ENCODE results near the gene FOXP2. TPM values are rescaled to one million over a fixed set of nuclear protein-coding genes. Genes with fewer than 3 reads are reported as not detected.

Gene FOXP2
- total RNA-seq, 4 donors from 2014 or later: 42.3 to 83.7 (median 50.7) TPM

GRCh38 chr7:114688443-114689055 lies 273.9 kb downstream of the FOXP2 start:
- ATAC-seq: no peak
- no peaks in the 10 kb centered on the region for H3K9me3 ChIP-seq
- no peaks in the 10 kb centered on the region for H3K4me1 ChIP-seq
- peaks cover 0 to 18% of the 10 kb centered on the region in 2 donors for H3K36me3 ChIP-seq
- WGBS, 2 donors (ENCODE audit: low coverage in 1 of 2): 72% methylated on average over 2 of the region's 2 CpGs
- no peak overlapping the region for H3K4me3 ChIP-seq
- TF ChIP-seq POLR2AphosphoS5 (IDR thresholded peaks at IDR 0.05) (no peak), POLR2A (IDR thresholded peaks at IDR 0.05) (no peak), EP300 (IDR thresholded peaks at IDR 0.05) (no peak)
- TF ChIP-seq, protein P1, sequence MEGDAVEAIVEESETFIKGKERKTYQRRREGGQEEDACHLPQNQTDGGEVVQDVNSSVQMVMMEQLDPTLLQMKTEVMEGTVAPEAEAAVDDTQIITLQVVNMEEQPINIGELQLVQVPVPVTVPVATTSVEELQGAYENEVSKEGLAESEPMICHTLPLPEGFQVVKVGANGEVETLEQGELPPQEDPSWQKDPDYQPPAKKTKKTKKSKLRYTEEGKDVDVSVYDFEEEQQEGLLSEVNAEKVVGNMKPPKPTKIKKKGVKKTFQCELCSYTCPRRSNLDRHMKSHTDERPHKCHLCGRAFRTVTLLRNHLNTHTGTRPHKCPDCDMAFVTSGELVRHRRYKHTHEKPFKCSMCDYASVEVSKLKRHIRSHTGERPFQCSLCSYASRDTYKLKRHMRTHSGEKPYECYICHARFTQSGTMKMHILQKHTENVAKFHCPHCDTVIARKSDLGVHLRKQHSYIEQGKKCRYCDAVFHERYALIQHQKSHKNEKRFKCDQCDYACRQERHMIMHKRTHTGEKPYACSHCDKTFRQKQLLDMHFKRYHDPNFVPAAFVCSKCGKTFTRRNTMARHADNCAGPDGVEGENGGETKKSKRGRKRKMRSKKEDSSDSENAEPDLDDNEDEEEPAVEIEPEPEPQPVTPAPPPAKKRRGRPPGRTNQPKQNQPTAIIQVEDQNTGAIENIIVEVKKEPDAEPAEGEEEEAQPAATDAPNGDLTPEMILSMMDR (IDR thresholded peaks at IDR 0.05): no peak
- H3K27ac ChIP-seq: no peak overlapping the region
- H3K27me3 ChIP-seq: no peaks in the 10 kb centered on the region

GRCh38 chr7:114689406-114689805 lies 274.8 kb downstream of the FOXP2 start:
- ATAC-seq: no peak
- Histone ChIP-seq H3K4me3 (no peak overlapping the region), H3K4me1 (no peaks in the 10 kb centered on the region), H3K27me3 (no peaks in the 10 kb centered on the region), H3K36me3 (peaks cover 0 to 18% of the 10 kb centered on the region in 2 donors), H3K27ac (no peak overlapping the region), H3K9me3 (no peaks in the 10 kb centered on the region)
- TF ChIP-seq POLR2A (IDR thresholded peaks at IDR 0.05) (no peak), POLR2AphosphoS5 (IDR thresholded peaks at IDR 0.05) (no peak), EP300 (IDR thresholded peaks at IDR 0.05) (no peak)
- TF ChIP-seq, protein P1 (IDR thresholded peaks at IDR 0.05): no peak
- 78 to 83% methylated on average over 3 of the region's 3 CpGs for WGBS, 2 donors (ENCODE audit: low coverage in 1 of 2)

DNA sequence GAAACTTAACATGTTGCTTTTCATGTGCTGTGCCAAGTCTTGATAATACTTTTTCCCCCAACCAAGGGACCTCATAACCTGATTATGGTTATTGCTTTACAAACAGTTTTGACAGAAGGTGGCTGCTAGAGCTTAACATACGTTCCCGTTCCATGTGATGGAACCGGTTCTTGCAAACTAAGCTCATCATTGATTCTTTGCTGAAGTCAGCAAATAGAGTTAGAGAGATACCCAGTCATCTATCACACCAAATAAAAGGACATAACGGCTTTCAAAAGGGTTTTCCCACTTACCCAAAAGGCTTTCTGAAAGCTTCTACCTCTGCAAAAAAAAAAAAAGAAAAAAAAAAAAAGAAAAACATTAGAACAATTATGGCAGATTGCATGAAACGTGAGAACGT lies 277.0 kb downstream of the FOXP2 start:
- TF ChIP-seq, protein P1 (IDR thresholded peaks at IDR 0.05): no peak
- TF ChIP-seq EP300 (IDR thresholded peaks at IDR 0.05): no peak
- TF ChIP-seq POLR2AphosphoS5 (IDR thresholded peaks at IDR 0.05): no peak
- no peak for TF ChIP-seq POLR2A (IDR thresholded peaks at IDR 0.05)
- H3K36me3 ChIP-seq: peaks cover 0 to 18% of the 10 kb centered on the region in 2 donors
- no peaks in the 10 kb centered on the region for H3K27me3 ChIP-seq
- no peaks in the 10 kb centered on the region for H3K4me1 ChIP-seq
- no peak for ATAC-seq
- no peak overlapping the region for H3K4me3 ChIP-seq
- 87 to 95% methylated on average over 3 to 6 of the region's 6 CpGs for WGBS, 2 donors (ENCODE audit: low coverage in 1 of 2)
- no peak overlapping the region for H3K27ac ChIP-seq
- H3K9me3 ChIP-seq: no peaks in the 10 kb centered on the region

- Histone ChIP-seq H3K4me3 (no peak overlapping the region), H3K36me3 (peaks cover 0 to 10% of the 10 kb centered on the region in 2 donors), H3K27me3 (no peaks in the 10 kb centered on the region), H3K9me3 (no peaks in the 10 kb centered on the region), H3K27ac (no peak overlapping the region), H3K4me1 (no peaks in the 10 kb centered on the region)
- WGBS, 2 donors (ENCODE audit: low coverage in 1 of 2): 89 to 98% methylated on average over 2 to 4 of the region's 4 CpGs
- ATAC-seq: no peak
- no peak for TF ChIP-seq POLR2AphosphoS5 (IDR thresholded peaks at IDR 0.05)
- TF ChIP-seq, protein P1 (IDR thresholded peaks at IDR 0.05): no peak
- no peak for TF ChIP-seq POLR2A (IDR thresholded peaks at IDR 0.05)
- TF ChIP-seq EP300 (IDR thresholded peaks at IDR 0.05): no peak
Measured at GRCh38 chr7:114695182-114695581, 280.6 kb downstream of the FOXP2 start.

- H3K4me3 ChIP-seq: no peak overlapping the region
- no peaks in the 10 kb centered on the region for H3K9me3 ChIP-seq
- TF ChIP-seq, protein P1 (IDR thresholded peaks at IDR 0.05): no peak
- TF ChIP-seq POLR2AphosphoS5 (IDR thresholded peaks at IDR 0.05): no peak
- TF ChIP-seq EP300 (IDR thresholded peaks at IDR 0.05): no peak
- TF ChIP-seq POLR2A (IDR thresholded peaks at IDR 0.05): no peak
- no peak overlapping the region for H3K27ac ChIP-seq
- no peak for ATAC-seq
- 97 to 98% methylated on average over 3 of the region's 3 CpGs for WGBS, 2 donors (ENCODE audit: low coverage in 1 of 2)
- H3K27me3 ChIP-seq: no peaks in the 10 kb centered on the region
- no peaks in the 10 kb centered on the region for H3K36me3 ChIP-seq
- no peaks in the 10 kb centered on the region for H3K4me1 ChIP-seq
Measured at GRCh38 chr7:114700247-114700928, 285.8 kb downstream of the FOXP2 start.

Data from gastroesophageal sphincter (tissue), 4 donors.